Tibial nerve (tissue), 4 donors: ENCODE results near the gene PRDM13. TPM values are rescaled to one million over a fixed set of nuclear protein-coding genes. Genes with fewer than 3 reads are reported as not detected.
"Not testable (repeated sequence)": the region's sequence is repeated elsewhere in the genome, so short reads cannot be mapped to it uniquely, and the experiment has no call there.

ENCODE experiments used
- DNase-seq, 2 donors: peaks; one replicate each; pipeline ENCODE4 v3.0.0-alpha.2; 2019; ENCODE audit warnings: low spot score in 2 of 2
- H3K27ac ChIP-seq, 4 donors: fragments of 200-600 bp; sonication (generic) in 3 of 4; one replicate each; pipeline ENCODE4 v1.5.1; 2017 to 2019; ENCODE audit warnings: mild to moderate bottlenecking in 1 of 4
- H3K27me3 ChIP-seq, 2 donors: fragments of 200-600 bp; sonication (generic) in 1 of 2; one replicate each; pipeline versions ENCODE4 v1.5.1 to v1.6.0; 2017 to 2019
- H3K36me3 ChIP-seq, 3 donors: fragments of 200-600 bp; sonication (generic); one replicate each; pipeline ENCODE4 v1.5.1; 2018 to 2019
- H3K4me1 ChIP-seq, 4 donors: fragments of 200-600 bp; sonication (generic) in 3 of 4; one replicate each; pipeline ENCODE4 v1.5.1; 2017 to 2019
- H3K4me3 ChIP-seq, 4 donors: fragments of 200-600 bp; sonication (generic) in 3 of 4; one replicate each; pipeline ENCODE4 v1.5.1; 2017 to 2019; ENCODE audit warnings: mild to moderate bottlenecking in 1 of 4, moderate library complexity in 1 of 4
- H3K9me3 ChIP-seq, 4 donors: fragments of 200-600 bp; sonication (generic) in 3 of 4; one replicate each; pipeline ENCODE4 v1.5.1; 2017 to 2019
- CTCF ChIP-seq, 5 experiments: fragments of 200-600 bp in 3 of 5; fragments of 450-650 bp in 2 of 5; sonication (generic) in 3 of 5; IDR thresholded peaks; one replicate each; pipeline ENCODE4 v1.5.1; 2016 to 2019; ENCODE audit warnings: antibody characterized with exemption in 5 of 5, mild to moderate bottlenecking in 3 of 5, moderate library complexity in 2 of 5
- EP300 ChIP-seq, 2 donors: sonication (generic); formaldehyde crosslinking; IDR thresholded peaks; one replicate each; pipeline ENCODE4 v1.6.1; 2017; ENCODE audit warnings: antibody characterized with exemption in 2 of 2, mild to moderate bottlenecking in 1 of 2
- POLR2A ChIP-seq, 2 donors: fragments of 450-650 bp; IDR thresholded peaks; one replicate each; pipeline ENCODE4 v1.6.1; 2017; ENCODE audit warnings: antibody characterized with exemption in 2 of 2, mild to moderate bottlenecking in 2 of 2, moderate library complexity in 2 of 2
- WGBS, 2 donors: methylation state at CpG; one replicate each; pipeline ENCODE4 v1.1.5; 2018; 5-methylcytosine and 5-hydroxymethylcytosine counted together
- total RNA-seq, 4 donors: library from RNA; depleted of rRNA; stranded (reverse); fragments of >200 nt; gene quantifications; one replicate each; pipeline ENCODE4 v1.1.0, GENCODE V29; 2016

The PRDM13 gene
- total RNA-seq, 4 donors from 2014 or later = not detected

GRCh38 chr6:99629293-99629692 lies 22.7 kb downstream of the PRDM13 start:
- DNase-seq = no peak
- no peaks in the 10 kb centered on the region for H3K36me3 ChIP-seq
- TF ChIP-seq POLR2A (IDR thresholded peaks at IDR 0.05) = no peak
- no peak for TF ChIP-seq CTCF (IDR thresholded peaks at IDR 0.05)
- TF ChIP-seq EP300 (IDR thresholded peaks at IDR 0.05) = no peak
- H3K27ac ChIP-seq = no peak overlapping the region
- H3K4me3 ChIP-seq = no peak overlapping the region
- no peaks in the 10 kb centered on the region for H3K9me3 ChIP-seq
- no peaks in the 10 kb centered on the region for H3K4me1 ChIP-seq
- peaks cover 0 to 11% of the 10 kb centered on the region in 2 donors for H3K27me3 ChIP-seq
- WGBS, 2 donors = 55 to 57% methylated on average over 3 of the region's 3 CpGs

GRCh38 chr6:99637629-99638028 lies 31.0 kb downstream of the PRDM13 start:
- Histone ChIP-seq H3K36me3 (no peaks in the 10 kb centered on the region), H3K4me3 (no peak overlapping the region), H3K9me3 (peaks cover 0 to 20% (median 0%) of the 10 kb centered on the region in 4 donors), H3K27me3 (peaks cover 0 to 17% of the 10 kb centered on the region in 2 donors), H3K27ac (no peak overlapping the region), H3K4me1 (no peaks in the 10 kb centered on the region)
- TF ChIP-seq CTCF (IDR thresholded peaks at IDR 0.05) (no peak), POLR2A (IDR thresholded peaks at IDR 0.05) (no peak), EP300 (IDR thresholded peaks at IDR 0.05) (no peak)
- DNase-seq = no peak
- 56 to 58% methylated on average over 1 of the region's 1 CpG for WGBS, 2 donors

DNA sequence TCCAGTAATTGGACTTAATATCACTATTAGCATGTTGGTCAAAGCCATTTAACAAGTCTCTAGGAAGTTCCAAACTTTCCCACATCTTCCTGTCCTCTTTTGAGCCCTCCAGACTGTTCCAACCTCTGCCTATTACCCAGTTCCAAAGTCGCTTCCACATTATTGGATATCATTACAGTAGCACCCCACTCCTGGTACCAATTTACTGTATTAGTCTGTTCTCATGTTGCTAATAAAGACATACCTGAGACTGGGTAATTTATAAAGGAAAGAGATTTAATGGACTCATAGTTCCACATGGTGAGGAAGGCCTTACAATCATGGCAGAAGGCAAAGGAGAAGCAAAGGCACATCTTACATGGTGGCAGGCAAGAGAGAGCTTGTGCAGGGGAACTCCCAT lies 31.7 kb downstream of the PRDM13 start:
- H3K9me3 ChIP-seq = peaks cover 0 to 20% (median 0%) of the 10 kb centered on the region in 4 donors
- not testable (repeated sequence) for H3K4me3 ChIP-seq, H3K27ac ChIP-seq, DNase-seq, H3K4me1 ChIP-seq, H3K36me3 ChIP-seq
- 92% methylated on average over 1 of the region's 1 CpG for WGBS, 2 donors
- peaks cover 0 to 14% of the 10 kb centered on the region in 2 donors for H3K27me3 ChIP-seq

DNA sequence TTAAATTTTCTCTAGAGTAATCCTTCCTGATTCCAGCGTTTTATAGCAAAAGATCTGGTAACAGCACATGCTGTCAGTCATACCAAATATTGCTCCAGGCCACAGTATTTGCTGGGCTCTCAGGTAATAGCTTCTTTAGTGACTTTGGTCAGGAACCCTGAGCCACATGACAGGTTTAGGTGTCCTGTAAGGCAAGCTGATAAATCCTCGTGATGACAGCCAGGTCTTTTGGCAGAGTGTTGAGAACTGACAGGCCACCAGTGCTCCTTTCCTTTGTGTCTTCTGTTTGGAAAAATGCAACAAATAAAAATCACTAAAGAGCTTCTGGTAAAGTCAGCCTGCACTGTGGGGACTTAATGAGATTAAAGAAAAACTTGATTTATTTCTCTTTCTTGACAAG lies 34.6 kb downstream of the PRDM13 start:
- WGBS, 2 donors = 33 to 48% methylated on average over 2 of the region's 2 CpGs
- Histone ChIP-seq H3K4me3 (no peak overlapping the region), H3K9me3 (peaks cover 0 to 20% (median 0%) of the 10 kb centered on the region in 4 donors), H3K27ac (no peak overlapping the region), H3K36me3 (no peaks in the 10 kb centered on the region), H3K4me1 (no peaks in the 10 kb centered on the region), H3K27me3 (peaks cover 0 to 12% of the 10 kb centered on the region in 2 donors)
- TF ChIP-seq POLR2A (IDR thresholded peaks at IDR 0.05) = no peak
- TF ChIP-seq CTCF (IDR thresholded peaks at IDR 0.05) = no peak
- TF ChIP-seq EP300 (IDR thresholded peaks at IDR 0.05) = no peak
- DNase-seq = no peak

DNA sequence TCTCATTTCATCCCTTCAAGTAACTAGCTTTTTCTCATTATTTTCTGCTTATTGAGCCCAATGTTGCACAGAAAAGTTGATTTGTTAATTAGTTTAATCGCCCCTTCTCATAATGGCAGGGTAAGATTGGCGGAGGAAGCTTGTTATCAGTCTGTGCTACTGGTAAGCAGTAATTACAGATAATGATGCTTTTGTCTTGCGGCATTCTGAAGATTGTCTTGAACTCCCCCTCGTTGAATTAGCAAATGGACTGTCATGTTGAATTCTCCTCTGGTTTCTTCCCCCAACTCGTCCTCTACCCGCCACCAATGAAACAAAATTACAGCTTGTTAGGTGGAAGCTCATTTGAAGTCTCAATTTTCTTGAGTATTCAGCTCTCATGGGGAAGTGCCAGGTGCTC lies 39.4 kb downstream of the PRDM13 start:
- Histone ChIP-seq H3K27me3 (peaks cover 0 to 12% of the 10 kb centered on the region in 2 donors), H3K36me3 (no peaks in the 10 kb centered on the region), H3K9me3 (no peaks in the 10 kb centered on the region), H3K4me3 (no peak overlapping the region), H3K4me1 (no peaks in the 10 kb centered on the region), H3K27ac (no peak overlapping the region)
- TF ChIP-seq POLR2A (IDR thresholded peaks at IDR 0.05) = no peak
- WGBS, 2 donors = 70 to 73% methylated on average over 6 of the region's 6 CpGs
- no peak for DNase-seq

GRCh38 chr6:99650091-99650571 lies 43.5 kb downstream of the PRDM13 start:
- H3K27me3 ChIP-seq, H3K4me3 ChIP-seq, H3K27ac ChIP-seq, DNase-seq, H3K4me1 ChIP-seq, H3K36me3 ChIP-seq, H3K9me3 ChIP-seq: not testable (repeated sequence)
- WGBS, 2 donors = 91 to 95% methylated on average over 7 to 9 of the region's 42 CpGs

DNA sequence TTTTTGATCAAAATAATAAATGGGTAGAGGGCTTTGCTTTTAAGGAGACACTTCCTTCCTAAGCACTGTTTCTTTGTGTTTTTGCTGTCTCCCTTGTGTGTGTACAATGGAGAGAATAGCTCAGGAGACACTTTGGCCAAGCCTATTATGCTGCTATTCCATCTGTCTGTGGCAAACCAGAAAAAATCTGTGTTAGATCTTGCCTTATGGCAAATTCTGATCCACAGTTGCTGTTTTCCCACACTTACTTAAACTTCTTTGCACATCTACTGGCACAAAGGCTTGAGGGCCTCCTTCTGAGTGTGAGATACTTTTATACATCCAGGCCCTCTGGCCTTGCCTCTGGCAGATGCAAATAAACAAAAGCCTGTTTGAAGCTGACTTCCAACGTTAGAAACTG lies 53.6 kb downstream of the PRDM13 start:
- no peaks in the 10 kb centered on the region for H3K4me1 ChIP-seq
- TF ChIP-seq POLR2A (IDR thresholded peaks at IDR 0.05) = no peak
- TF ChIP-seq CTCF (IDR thresholded peaks at IDR 0.05) = no peak
- no peak for TF ChIP-seq EP300 (IDR thresholded peaks at IDR 0.05)
- DNase-seq = no peak
- no peak overlapping the region for H3K4me3 ChIP-seq
- no peak overlapping the region for H3K27ac ChIP-seq
- WGBS, 2 donors = 16 to 19% methylated on average over 1 of the region's 1 CpG
- H3K9me3 ChIP-seq = no peaks in the 10 kb centered on the region
- no peaks in the 10 kb centered on the region for H3K27me3 ChIP-seq
- H3K36me3 ChIP-seq = no peaks in the 10 kb centered on the region
